ENCODE results near the gene TNRC18.
"Not testable (repeated sequence)": the region's sequence is repeated elsewhere in the genome, so short reads cannot be mapped to it uniquely, and the experiment has no call there.

GRCh38 chr7:5267829-5268228 lies 155.8 kb downstream of the TNRC18 start:
- not testable (repeated sequence) for TF ChIP-seq EZH2 (IDR thresholded peaks at IDR 0.05); POLR2AphosphoS5 (IDR thresholded peaks at IDR 0.05; ENCODE audit: borderline replicate concordance, low read depth, low read length); FOXP2 (optimal IDR thresholded peaks at IDR 0.05; ENCODE audit: control extremely low read depth, extremely low read length, insufficient read depth)

Measured in SK-N-MC (cell line).